ENCODE data around the gene EYS. TPM values are rescaled to one million over a fixed set of nuclear protein-coding genes. Genes with fewer than 3 reads are reported as not detected.

Gene EYS
- total and polyA plus RNA-seq, 2 of the 13 experiments (the other 11 are each of a cell fraction or from before 2014, with no cell fraction given): 0.04 to 0.07 TPM

DNA sequence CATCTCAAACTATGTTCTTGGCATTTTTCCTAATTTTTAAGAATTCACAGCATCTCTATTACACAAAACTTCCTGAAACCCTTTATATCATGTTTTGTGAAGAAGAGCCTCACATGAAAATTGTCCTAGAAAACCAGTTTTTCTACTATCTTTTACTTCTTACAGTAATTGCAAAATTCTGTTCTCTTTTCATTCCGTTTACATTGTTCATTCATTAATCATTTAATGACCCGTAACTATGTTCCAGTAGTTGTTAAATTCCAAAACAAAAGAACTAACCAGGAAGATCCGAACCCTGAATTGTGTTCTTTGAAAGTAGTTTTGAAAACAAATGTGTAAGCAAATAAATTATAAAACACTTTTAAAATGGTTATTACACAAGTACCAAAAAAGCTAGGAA, 597.0 kb downstream of the EYS start:
- H3K4me3 ChIP-seq (replicated peaks in 1 of 3; ENCODE audit: insufficient read depth in 1 of 3, low read depth in 2 of 3, low read length in 3 of 3): no peak overlapping the region
- TF ChIP-seq RXRB (CRISPR knock-in tag; IDR thresholded peaks at IDR 0.05; ENCODE audit: borderline replicate concordance) (no peak), RFX1 (IDR thresholded peaks at IDR 0.05) (no peak), NFIB (CRISPR knock-in tag; IDR thresholded peaks at IDR 0.05; ENCODE audit: borderline replicate concordance) (no peak), ZFAT (CRISPR knock-in tag; conservative IDR thresholded peaks at IDR 0.05) (no peak), MED13 (CRISPR knock-in tag; IDR thresholded peaks at IDR 0.05) (no peak), ZNF644 (CRISPR knock-in tag; IDR thresholded peaks at IDR 0.05; ENCODE audit: low read depth) (no peak), JUND (CRISPR knock-in tag; IDR thresholded peaks at IDR 0.05) (no peak), ETV5 (CRISPR knock-in tag; IDR thresholded peaks at IDR 0.05; ENCODE audit: borderline replicate concordance) (no peak)
- TF ChIP-seq, protein P1, sequence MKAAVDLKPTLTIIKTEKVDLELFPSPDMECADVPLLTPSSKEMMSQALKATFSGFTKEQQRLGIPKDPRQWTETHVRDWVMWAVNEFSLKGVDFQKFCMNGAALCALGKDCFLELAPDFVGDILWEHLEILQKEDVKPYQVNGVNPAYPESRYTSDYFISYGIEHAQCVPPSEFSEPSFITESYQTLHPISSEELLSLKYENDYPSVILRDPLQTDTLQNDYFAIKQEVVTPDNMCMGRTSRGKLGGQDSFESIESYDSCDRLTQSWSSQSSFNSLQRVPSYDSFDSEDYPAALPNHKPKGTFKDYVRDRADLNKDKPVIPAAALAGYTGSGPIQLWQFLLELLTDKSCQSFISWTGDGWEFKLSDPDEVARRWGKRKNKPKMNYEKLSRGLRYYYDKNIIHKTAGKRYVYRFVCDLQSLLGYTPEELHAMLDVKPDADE (CRISPR knock-in tag; IDR thresholded peaks at IDR 0.05): no peak
- TF ChIP-seq, protein P2, sequence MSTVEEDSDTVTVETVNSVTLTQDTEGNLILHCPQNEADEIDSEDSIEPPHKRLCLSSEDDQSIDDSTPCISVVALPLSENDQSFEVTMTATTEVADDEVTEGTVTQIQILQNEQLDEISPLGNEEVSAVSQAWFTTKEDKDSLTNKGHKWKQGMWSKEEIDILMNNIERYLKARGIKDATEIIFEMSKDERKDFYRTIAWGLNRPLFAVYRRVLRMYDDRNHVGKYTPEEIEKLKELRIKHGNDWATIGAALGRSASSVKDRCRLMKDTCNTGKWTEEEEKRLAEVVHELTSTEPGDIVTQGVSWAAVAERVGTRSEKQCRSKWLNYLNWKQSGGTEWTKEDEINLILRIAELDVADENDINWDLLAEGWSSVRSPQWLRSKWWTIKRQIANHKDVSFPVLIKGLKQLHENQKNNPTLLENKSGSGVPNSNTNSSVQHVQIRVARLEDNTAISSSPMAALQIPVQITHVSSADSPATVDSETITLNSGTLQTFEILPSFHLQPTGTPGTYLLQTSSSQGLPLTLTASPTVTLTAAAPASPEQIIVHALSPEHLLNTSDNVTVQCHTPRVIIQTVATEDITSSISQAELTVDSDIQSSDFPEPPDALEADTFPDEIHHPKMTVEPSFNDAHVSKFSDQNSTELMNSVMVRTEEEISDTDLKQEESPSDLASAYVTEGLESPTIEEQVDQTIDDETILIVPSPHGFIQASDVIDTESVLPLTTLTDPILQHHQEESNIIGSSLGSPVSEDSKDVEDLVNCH (CRISPR knock-in tag; IDR thresholded peaks at IDR 0.05): no peak
- FAIRE-seq (no peak), ATAC-seq (no peak), DNase-seq (ENCODE audit: low spot score) (no peak)
- H3K4me1 ChIP-seq (ENCODE audit: insufficient read depth, low read length): no peaks in the 10 kb centered on the region
- H3K9ac ChIP-seq (ENCODE audit: insufficient read depth, low read depth, low read length): no peak overlapping the region
- intact Hi-C loops (cut with micrococcal nuclease; ENCODE audit: unreplicated experiment) (no loop called here), in situ Hi-C loops (cut with HindIII; ENCODE audit: extremely low pct_ligation_motif_present, low pct_unique_long_range_greater_than_20kb) (no loop called here)
- ChIA-PET POLR2A (no interaction called here), CTCF (ENCODE audit: low intra/inter-chr PET ratio, low total read pairs) (no interaction called here)
- H4K20me1 ChIP-seq (ENCODE audit: insufficient read depth, low read length): no peaks in the 10 kb centered on the region
- 12% methylated on average over 3 of the region's 3 CpGs for WGBS (ENCODE audit: low lambda C conversion rate)
- no peak overlapping the region for H3K4me2 ChIP-seq (ENCODE audit: low read depth, low read length)
- BruUV-seq (replicated peaks): no TSS peak
- H3K36me3 ChIP-seq (replicated peaks in 1 of 2; ENCODE audit: control insufficient read depth in 1 of 2, insufficient read depth in 2 of 2, low read length in 2 of 2): no peaks in the 10 kb centered on the region
- no peak overlapping the region for H2AFZ ChIP-seq (ENCODE audit: low read length)
- H3K79me2 ChIP-seq (ENCODE audit: insufficient read depth, low read length): no peaks in the 10 kb centered on the region
- H3K27me3 ChIP-seq (ENCODE audit: control insufficient read depth in 1 of 2, insufficient read depth in 2 of 2, low read length in 2 of 2): no peaks in the 10 kb centered on the region
- H3K27ac ChIP-seq (ENCODE audit: extremely low read length, insufficient read depth, low read length): no peak overlapping the region
- no peaks in the 10 kb centered on the region for H3K9me3 ChIP-seq (ENCODE audit: low read length)

Data from HepG2 (cell line).